HG03097 (cell line): ENCODE results near the gene SLC8A1.

ENCODE experiments used
- ATAC-seq: cut with Tn5 transposase; IDR thresholded peaks from one replicate; pipeline ENCODE4 v1.9.1; 2021; ENCODE audit not compliant: unreplicated experiment, low FRiP score

Gene SLC8A1

GRCh38 chr2:40451918-40452605, at the start of gene SLC8A1:
SLC8A1 (minus strand) TSS chr2:40452090.
- no peak for ATAC-seq

DNA sequence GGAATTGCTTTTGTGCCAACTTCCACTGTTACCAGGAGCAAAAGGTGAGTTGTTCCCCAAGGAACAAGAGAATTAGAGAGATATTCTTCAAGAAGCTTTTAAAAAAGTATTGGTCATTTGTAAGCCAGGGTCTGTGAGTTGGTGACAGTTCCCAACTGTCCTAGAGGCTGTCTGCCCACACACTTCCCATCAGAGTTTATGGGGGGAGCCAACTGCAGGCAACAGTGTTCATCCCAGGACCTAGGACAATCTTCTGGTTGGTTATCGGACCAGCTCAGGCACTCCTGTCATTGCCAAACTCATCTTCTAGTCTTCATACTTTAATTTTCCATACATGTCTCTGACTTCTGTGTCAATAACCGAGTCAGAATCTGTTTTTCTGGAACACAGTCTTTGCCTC, 47.5 kb upstream of the SLC8A1 start:
- ATAC-seq: no peak

DNA sequence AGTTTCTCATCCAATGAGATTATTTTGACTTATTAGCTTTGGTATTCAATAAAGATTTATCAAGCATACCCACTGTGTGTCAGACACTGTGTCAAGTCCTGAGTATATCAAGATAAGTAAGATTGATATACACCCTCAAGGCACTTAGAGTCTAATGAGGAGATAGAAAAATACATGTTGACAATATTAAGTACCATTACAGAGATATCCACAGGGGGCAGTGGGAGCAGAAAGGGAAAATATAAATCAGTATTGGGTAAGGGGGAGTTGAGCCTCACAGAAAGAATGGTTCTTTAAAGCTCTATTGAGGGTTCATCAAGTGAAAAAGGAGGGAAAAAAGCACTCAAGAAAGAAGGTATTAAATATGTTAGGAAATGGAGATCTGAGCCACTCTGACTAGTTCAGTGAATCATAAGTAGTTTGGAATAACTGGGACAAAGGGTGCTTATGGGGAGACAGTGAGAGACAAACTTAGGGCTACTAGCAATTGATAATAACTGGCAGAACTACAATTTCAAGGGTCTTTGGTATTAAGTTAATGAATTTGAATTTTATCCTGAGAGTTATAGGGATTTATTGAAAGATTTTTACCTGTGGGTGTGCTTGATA, 45.5 kb upstream of the SLC8A1 start:
- ATAC-seq: no peak

- no peak for ATAC-seq
Observed at GRCh38 chr2:40489678-40489960, 37.7 kb upstream of the SLC8A1 start.

DNA sequence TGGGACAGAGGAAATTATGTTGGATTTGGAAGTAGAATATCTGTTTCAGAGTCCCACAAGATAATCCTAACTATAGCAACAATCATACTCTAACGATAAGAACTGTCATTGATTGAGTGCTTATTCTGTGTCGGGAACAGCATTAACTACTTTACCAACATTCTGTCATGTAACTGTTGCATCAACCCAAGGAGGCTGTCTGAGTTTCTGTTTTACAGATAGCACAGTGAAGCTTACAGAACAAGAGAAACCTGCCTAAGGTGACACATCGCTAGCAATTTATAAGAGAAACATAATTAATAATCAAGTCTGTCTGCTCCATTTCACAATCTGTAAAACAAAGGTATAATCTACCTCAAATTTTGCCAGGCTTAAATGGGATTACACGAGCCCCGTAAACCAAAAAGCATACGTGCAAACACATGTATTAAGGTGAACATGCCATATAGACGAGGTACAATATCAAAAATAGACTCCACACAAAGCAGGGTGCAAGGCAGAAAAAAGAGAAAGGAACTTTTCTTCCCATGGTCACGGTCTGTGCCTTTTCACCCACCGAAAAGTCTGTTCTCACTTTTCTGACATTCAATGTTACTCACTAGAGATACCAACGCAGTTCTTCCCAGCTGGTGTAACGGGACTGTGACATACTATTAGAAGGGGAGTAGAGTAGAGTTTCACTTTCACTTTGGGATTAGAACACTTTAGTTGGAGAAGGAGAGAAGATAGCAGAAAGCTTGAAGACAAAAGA, 37.2 kb upstream of the SLC8A1 start:
- no peak for ATAC-seq

DNA sequence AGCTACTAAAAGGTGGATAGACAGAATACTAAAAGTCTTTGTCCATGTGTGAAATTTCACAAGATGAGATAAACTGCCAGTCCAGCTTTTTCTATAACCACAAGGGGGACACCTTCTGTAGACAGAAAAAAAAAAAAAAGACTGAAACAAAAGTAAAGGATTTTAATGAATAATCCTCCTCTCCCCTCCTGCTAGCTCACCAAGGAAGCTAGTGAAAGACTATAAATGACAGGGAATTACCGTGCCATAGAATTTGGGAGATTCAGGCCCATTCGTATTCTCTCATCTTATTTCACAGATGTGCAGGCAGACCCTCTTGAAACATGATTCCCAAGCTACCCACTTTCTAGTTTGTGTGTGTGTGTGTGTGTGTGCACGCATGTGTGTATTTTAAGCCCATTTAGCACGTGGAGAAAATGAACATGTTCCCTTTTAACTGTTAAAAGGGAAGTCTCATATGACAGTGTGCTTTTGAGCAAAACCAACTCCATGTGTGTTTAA, 36.3 kb upstream of the SLC8A1 start:
- no peak for ATAC-seq

DNA sequence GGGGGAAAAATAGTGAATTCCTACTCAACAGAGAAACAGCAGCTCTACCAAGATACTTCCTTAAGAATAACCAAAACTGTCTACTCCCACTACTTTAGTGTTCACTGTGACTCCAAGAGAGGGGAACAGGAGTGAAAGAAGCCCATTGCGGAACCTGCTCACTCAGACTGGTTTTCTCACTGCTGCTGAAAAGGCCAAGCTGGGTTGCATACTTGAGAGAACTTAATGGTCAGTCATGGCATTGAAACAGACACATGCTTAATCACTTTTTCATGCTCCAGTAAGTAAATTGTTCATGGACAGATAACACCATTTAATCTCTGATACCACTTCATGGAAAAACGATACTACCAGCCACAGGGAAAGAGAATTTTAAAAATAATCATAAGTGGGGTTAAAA, 35.7 kb upstream of the SLC8A1 start:
- no peak for ATAC-seq

- no peak for ATAC-seq
Observed at GRCh38 chr2:40485854-40486253, 34.0 kb upstream of the SLC8A1 start.

- ATAC-seq: no peak
Observed at GRCh38 chr2:40485318-40485717, 33.4 kb upstream of the SLC8A1 start.

DNA sequence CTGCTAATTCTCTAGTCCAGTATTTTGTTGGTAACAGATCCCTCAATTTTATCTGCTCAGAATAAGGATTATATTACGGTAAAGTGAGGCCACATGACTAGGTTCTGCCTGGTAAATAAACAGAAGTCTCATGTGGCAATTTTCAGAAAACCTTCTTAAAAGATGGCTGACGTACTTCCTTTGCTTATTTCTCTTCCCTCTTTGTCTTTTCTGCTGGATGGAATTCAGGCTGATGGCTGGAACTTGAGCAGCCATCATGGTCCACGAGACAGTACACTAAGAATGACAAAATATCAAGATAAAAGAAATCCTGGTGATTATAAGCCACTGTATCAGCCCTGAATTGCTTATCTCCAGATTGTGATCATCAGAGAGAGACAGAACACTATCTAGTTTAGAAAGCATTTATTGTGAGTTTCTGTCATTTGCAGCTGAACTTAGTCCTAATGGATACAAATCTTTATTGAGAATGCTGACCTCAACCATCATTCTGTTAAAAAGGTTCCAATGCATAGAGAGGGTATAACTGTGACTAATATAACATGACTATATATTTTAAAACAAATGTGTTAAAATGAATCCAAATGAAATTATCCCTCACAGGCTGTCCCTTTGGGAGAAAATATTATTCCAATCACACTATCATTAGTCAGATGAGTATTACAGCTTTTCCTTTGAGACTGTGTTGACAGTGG, 31.8 kb upstream of the SLC8A1 start:
- ATAC-seq: no peak

GRCh38 chr2:40480596-40480995, 28.7 kb upstream of the SLC8A1 start:
- ATAC-seq: no peak

DNA sequence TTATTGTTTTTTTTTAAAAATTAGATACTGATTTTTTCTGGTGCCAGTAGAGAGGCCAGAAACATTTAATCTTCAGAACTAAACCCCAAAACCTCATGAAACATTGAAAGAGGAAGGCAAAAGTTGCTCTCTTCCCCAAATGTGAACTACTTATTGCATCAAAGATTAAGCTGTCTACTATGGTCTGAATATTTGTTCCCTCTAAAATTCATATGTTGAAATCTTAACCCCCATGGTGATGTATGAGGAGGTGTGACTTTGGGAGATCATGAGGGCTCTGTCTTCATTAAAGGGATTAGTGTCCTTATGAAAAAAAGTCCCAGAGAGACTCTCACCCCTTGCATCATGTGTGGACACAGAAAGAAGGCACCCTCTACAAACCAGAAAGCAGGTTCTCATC, 28.2 kb upstream of the SLC8A1 start:
- ATAC-seq: no peak

DNA sequence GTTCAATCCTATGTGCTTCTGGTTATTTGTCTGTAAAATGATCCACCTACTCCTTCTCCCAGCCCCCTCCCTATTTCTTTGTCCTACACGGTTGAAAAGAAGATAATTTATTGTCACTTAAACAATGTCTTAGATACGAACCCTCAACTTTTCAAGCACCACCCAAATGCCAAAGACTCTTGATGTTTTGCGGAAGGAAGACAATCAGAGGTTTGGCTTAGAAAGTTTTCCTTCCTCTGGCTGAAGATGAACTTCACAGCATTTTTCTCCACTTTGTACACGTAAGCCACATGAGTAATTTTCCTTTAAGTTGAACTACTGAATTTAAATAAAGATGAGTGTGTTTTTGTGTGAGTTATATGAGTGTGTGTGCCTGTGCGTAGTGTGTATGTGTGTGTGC, 25.5 kb upstream of the SLC8A1 start:
- no peak for ATAC-seq

DNA sequence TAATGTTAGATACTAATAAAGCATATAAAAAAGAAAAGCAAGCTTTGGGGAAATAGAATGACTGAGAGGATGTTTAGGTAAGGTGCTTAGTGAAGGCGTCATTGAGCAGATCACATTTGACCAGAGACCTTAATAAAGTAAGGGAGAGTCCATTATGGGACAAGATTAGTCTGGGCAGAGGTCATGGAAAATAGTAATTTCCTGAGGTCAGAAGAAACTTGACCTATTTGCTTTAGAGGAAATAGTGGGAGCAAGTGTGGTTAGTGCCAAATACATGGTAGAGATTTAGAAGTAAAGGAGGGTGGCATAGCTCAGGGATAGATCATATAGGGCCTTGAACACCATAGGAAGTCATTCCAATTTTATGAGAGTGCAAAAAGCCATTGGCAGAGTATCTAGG, 24.5 kb upstream of the SLC8A1 start:
- no peak for ATAC-seq

DNA sequence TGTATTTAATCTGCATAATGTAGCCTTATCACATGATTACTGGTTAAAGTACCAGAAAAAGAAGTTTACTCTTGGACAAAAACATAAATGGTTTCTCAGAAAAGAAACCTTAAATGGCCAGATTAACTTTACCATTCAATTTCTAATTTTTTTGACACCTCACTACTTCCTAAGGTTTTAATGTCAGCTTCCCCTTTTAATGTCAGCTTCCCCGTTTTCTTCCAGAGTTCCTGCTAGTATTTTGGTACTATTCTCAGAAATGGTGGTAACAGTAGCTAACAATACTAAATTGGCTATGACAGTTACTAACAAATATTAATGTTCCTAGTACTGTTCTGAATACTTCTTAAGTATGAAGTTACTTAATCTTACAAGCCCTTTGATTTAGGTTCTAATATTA, 22.4 kb upstream of the SLC8A1 start:
- no peak for ATAC-seq

GRCh38 chr2:40471866-40472265, 20.0 kb upstream of the SLC8A1 start:
- ATAC-seq: no peak

DNA sequence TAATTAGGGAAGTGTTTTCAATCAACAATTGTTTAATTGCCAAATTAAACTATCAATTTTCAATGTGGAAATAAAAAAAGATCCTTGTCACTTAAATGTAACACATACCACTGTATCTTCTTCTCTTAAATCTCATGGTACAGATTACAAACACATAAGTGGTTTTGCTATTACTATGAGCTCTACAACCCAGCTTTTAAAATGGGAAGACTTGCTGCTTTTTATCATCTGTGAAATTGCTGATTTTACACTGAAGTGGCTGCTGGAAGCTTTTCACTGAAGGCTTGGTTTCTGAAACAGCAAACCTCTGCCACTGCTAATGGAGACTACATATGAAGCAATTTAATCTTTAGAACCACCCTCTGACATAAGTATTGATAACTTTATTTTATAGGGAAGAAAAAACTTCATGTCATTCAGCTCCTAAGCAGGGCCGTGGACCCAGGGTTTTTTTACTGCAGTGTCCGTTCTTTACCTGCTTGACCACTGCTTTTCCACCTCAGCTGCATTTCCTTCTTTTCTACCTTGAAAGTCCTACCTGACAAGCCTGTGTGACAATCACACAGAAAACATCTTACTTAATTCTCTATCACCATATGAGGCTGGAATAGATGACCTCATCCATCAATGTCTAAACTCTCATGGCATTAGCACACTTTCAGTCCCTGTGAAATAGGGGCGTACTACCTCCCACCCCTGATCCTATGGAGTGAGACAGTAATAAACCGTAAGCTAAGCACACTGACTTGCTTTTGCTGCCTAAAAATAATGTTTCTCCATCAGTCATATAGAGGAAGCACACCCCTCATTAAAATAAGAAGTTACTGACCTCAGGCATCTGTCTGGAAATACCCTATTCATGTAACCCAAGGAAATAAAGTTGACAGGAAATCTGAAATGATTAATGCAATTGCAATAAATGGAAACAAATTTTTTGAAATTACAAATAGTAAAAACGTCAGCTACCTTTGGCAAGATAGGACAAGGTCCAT, 19.2 kb upstream of the SLC8A1 start:
- no peak for ATAC-seq

- ATAC-seq: no peak
Observed at GRCh38 chr2:40466935-40467572, 15.2 kb upstream of the SLC8A1 start.

GRCh38 chr2:40466332-40466906, 14.5 kb upstream of the SLC8A1 start:
- ATAC-seq: no peak
